DMS79 (cell line): Measurements from ENCODE around the gene GNPDA1.

Experiments
- DNase-seq: peaks from one replicate; lab custom pipeline; 2025; lab: John Stamatoyannopoulos, UW

Gene GNPDA1

DNA sequence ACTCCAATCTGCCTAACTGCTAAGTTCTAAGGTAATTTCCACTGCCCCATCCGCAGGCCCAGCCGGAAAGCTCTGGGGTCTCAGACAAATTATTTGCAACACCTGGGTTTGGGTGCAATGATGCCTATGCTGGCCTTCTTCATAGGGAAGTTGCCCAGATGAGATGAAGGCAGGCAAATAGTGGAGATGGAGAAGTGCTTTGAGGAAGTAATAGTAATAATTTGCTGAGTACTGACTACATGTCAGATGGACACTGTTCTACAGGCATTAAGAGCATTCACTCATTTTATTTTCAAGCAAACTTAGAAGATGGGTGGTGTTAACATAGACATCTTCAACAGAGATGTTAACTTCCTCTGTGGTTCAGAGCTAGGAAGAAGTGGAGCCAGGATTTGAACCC lies 58.6 kb downstream of the GNPDA1 start:
- no peak for DNase-seq

DNA sequence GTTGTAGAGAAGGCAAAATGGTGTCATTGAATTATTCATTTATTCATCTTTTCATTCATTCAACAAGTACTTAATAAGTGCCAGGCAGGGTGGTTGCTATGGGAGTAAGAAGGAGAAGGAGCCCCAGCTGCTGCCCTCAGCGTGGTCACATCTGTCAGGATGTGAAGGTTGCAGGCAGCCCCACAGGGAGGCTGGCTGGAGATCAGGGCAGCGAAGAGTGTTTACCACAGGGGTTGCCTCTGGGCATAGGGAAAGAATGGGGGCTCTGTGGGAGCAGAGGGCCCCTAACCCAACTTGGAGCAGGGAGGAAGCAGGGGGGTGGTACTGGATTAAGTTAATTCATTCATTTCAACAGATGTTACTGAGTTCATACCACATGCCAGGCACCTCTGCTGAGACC lies 60.8 kb downstream of the GNPDA1 start:
- no peak for DNase-seq

DNA sequence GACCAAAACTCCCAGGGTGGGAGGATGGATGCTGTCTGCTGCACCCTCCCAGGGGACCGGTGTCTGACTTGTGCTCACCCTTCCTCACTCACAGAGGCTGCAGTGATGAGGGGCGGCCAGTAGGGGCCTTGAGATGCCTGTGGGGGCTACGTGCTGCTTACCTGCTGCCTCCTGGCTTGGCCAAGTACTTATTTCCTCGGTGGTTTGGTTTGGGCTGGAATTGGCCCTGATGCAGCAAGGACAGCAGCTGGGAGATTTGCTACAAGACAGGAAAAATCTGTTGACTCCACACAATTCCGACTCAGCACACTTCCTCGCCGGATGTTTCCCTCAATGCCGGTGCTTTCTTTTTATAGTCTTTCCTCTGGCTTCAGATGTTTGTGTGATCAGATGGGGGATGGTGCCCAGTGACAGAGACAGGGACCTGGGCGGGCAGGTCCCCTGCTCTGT lies 61.5 kb downstream of the GNPDA1 start:
- DNase-seq = no peak
